T-helper 17 cell (primary cell): ENCODE results near the gene RNF133. TPM values are rescaled to one million over a fixed set of nuclear protein-coding genes. Genes with fewer than 3 reads are reported as not detected.

ENCODE experiments used
- ATAC-seq: fragments of 150-1000 bp; cut with Tn5 transposase; 2 replicates; pipeline ENCODE4 v1.10.0; 2021; ENCODE audit warnings: mild to moderate bottlenecking, moderate library complexity
- DNase-seq, 3 donors: peaks; one replicate each; pipeline versions ENCODE4 v3.0.0 to v3.0.0-alpha.2; 2020 to 2021
- H3K9me3 ChIP-seq: one replicate; pipeline ENCODE4 v1.7.0; 2013; ENCODE audit warnings: low read length, mild to moderate bottlenecking; ENCODE audit not compliant: control insufficient read depth, poor library complexity, severe bottlenecking
- H3K27ac Mint-ChIP-seq: one replicate; pipeline ENCODE4 v1.8.0; 2022; ENCODE audit warnings: mild to moderate bottlenecking, moderate library complexity, mixed read lengths
- H3K27me3 Mint-ChIP-seq: one replicate; pipeline ENCODE4 v1.8.0; 2022; ENCODE audit warnings: mixed read lengths
- H3K36me3 Mint-ChIP-seq: one replicate; pipeline ENCODE4 v1.8.0; 2022; ENCODE audit warnings: low read depth, mixed read lengths
- H3K4me1 Mint-ChIP-seq: one replicate; pipeline ENCODE4 v1.8.0; 2022; ENCODE audit warnings: mild to moderate bottlenecking, mixed read lengths
- H3K4me3 Mint-ChIP-seq: one replicate; pipeline ENCODE4 v1.8.0; 2022; ENCODE audit warnings: mild to moderate bottlenecking, moderate library complexity, mixed read lengths
- total RNA-seq, 4 donors: library from RNA in 2 of 4; stranded (reverse) in 2 of 4; gene quantifications; one replicate each; pipeline ENCODE4 v1.2.3 and lab custom pipeline; 2022 to 2026

RNF133 gene
- total RNA-seq, 2 donors from 2014 or later = not detected

DNA sequence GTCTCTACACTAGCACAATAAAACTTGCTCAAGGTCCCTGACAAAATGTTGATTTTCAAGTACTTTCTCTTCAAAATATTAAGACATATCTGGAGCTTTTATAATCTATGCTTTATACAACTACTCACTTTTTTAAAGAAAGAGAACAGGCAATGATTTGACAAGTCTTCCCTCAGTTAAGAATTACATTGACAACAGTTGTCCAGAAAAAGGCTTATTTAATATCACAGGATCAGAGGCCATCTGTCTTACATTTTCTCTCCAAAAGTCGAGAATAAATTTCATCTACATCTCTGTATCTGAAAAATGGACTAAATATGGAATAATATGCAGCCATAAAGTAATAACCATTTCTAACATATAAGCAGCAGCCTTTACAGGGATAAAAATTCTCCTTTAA is 12.0 kb upstream of the RNF133 start:
- no peak overlapping the region for H3K4me3 Mint-ChIP-seq
- H3K27me3 Mint-ChIP-seq = no peaks in the 10 kb centered on the region
- no peaks in the 10 kb centered on the region for H3K36me3 Mint-ChIP-seq
- ATAC-seq (no peak), DNase-seq (no peak)
- no peaks in the 10 kb centered on the region for H3K9me3 ChIP-seq
- H3K27ac Mint-ChIP-seq = no peak overlapping the region
- no peaks in the 10 kb centered on the region for H3K4me1 Mint-ChIP-seq

DNA sequence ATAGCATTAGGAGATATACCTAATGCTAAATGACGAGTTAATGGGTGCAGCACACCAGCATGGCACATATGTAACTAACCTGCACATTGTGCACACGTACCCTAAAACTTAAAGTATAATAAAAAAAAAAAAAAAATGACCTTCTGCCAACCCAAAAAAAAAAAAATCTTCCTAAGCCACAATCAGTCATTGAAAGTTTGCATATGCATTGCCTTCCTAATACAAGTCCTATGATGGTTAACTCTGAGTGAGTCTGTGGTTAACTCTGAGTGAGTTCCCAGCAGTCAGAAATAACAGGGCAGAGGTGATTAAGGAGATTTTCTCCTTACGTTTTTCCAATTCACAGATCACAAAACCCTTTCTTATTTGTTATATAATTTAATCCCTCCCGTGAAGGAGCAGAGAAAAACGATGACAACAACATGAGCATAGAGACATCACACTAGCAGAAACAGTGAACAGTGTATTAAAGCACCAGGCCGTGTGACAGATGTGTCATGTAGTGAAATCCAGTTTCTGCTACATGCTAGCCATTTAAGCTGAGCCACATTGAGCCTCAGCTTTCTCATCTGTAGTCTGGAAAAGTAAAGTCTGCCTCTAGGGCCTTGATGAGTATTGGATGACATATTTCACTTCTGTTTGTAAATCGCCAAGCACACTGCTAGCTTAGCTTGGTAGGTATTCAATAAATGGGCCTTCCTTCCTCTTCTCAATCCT is 11.2 kb upstream of the RNF133 start:
- H3K36me3 Mint-ChIP-seq = no peaks in the 10 kb centered on the region
- H3K27ac Mint-ChIP-seq = no peak overlapping the region
- no peaks in the 10 kb centered on the region for H3K27me3 Mint-ChIP-seq
- no peaks in the 10 kb centered on the region for H3K4me1 Mint-ChIP-seq
- no peak for DNase-seq
- no peaks in the 10 kb centered on the region for H3K9me3 ChIP-seq
- ATAC-seq = no peak
- H3K4me3 Mint-ChIP-seq = no peak overlapping the region

DNA sequence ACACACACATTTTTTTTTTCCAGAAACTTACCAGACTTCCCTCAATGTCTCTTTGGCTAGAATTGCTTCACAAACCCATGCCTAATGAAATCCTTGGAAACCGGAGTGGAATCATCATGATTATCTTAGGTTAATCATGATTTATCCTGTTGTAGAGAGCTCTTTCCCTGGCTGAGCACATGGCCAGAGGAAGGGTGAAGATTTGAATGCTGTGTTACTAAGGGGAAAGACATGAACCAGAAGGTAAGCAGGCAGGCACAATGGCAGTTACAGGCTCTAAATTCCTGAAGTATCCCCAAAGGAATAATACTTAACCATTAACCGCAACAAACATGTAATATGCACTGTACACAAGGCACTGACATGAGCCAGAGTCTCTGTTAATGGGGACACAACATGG is 7.9 kb upstream of the RNF133 start:
- Mint-ChIP-seq H3K4me1 (no peaks in the 10 kb centered on the region), H3K27ac (no peak overlapping the region), H3K4me3 (no peak overlapping the region), H3K27me3 (no peaks in the 10 kb centered on the region), H3K36me3 (no peaks in the 10 kb centered on the region)
- DNase-seq (no peak), ATAC-seq (no peak)
- no peaks in the 10 kb centered on the region for H3K9me3 ChIP-seq

DNA sequence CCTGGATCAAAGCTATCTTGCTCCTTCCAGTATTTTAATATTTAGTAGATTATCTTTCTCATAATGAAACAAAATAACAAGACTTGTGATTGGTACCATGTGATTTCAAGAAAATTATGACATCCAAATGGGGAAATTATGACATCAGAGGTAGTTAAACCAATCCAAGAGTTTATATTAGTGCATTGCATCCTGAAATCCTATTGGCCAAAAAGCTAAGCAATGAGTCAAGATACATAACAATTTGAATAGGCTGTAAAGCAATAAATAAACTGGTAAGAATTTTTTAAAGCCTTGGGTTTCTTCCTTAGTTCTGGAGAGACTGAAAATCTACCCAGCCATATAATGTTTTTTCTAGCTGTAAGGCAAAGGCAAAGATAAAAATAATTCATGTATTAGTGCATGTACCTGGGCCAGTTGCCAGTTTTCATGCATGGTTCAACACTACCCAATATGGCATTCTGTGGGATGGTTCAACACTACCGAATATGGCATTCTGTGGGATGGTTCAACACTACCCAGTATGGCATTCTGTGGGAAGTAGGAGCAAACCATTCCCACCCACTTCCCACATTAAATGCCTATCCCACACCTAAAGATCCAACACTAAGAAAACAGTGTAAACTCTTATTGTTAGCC is 4.1 kb upstream of the RNF133 start, which contains the start of gene RNF148:
Gene RNF148 (minus strand): TSS at position 51 of the 639 bp plus-strand sequence. CDS start 172 bp downstream, outside the sequence.
- DNase-seq (no peak), ATAC-seq (no peak)
- H3K4me3 Mint-ChIP-seq = no peak within 1 kb of the TSS
- no peak within 1 kb of the TSS for H3K27ac Mint-ChIP-seq
- no peaks in the 10 kb centered on the region for H3K4me1 Mint-ChIP-seq
- H3K36me3 Mint-ChIP-seq = no peaks in the 10 kb centered on the region
- H3K9me3 ChIP-seq = no peaks in the 10 kb centered on the region
- no peaks in the 10 kb centered on the region for H3K27me3 Mint-ChIP-seq

DNA sequence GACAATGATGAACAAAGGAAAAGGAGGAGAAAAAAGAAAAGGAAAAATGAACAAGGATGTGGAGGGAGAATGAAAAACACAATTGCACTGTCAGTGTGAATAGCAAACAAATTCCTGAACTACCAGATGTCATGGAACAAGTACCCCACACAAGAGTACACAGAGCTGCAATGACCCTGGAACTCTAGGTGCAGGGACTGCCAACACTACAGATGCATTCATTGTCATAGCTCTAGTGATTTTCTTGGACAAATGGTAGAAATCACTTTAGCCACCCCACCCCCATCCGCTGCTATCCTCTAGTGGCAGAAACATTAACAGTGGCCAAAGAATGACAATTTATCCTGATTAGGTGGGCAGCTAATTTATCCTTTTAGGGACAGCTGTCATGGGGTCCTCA is 3.1 kb downstream of the RNF133 start:
- no peaks in the 10 kb centered on the region for H3K9me3 ChIP-seq
- Mint-ChIP-seq H3K4me1 (no peaks in the 10 kb centered on the region), H3K27me3 (no peaks in the 10 kb centered on the region), H3K36me3 (no peaks in the 10 kb centered on the region), H3K27ac (no peak overlapping the region), H3K4me3 (no peak overlapping the region)
- ATAC-seq (no peak), DNase-seq (no peak)

DNA sequence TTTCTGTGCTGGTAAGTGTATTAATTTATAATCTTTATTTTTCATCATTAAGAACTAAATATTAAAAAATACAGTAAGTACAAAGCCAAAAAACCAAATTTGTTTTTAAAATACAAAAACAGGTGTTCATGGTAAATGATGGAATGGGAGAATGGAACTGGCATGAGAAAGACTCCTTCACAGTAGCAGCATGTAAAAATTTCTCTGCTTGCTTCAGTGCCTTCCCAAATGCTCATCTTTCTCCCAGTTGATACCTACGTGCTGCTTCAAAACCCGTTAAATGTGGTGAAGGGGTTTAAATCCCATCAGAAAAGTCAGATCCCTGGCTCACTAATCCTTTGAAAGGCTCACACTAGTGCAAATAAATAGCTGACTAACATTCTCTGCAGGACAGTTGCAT is 4.2 kb downstream of the RNF133 start:
- Mint-ChIP-seq H3K4me1 (no peaks in the 10 kb centered on the region), H3K27ac (no peak overlapping the region)
- no peak for DNase-seq

DNA sequence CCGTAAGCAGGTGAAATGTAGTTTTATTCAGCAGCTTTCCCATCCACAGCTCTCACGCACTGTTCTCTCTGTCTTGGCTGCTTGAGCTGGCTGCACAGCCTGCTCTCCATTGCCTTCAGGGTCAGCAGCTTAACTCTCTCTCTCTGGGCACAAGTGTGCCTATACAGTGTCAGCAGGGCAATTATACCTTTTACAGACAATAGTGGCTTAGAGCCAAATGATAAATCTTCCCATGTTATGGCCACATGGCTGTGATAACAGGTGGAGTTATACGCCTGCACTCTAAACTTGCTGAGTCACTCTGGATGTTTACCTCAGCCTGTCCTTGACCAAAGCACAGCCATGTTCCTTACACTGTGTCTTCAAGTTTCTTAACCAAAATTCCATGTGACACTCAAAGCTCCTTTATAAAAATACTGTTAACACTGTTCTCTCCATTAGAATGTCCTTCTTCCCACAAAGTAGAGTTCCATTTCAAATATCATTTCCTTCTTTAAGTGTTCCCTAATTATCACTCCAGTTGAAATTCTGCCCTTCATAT is 6.1 kb downstream of the RNF133 start:
- ATAC-seq = no peak
- no peaks in the 10 kb centered on the region for H3K36me3 Mint-ChIP-seq
- no peaks in the 10 kb centered on the region for H3K4me1 Mint-ChIP-seq

More for the DNA sequence above, 4.2 kb downstream of the RNF133 start:
- Mint-ChIP-seq H3K27me3 (no peaks in the 10 kb centered on the region), H3K36me3 (no peaks in the 10 kb centered on the region), H3K4me3 (no peak overlapping the region)
- ATAC-seq = no peak
- no peaks in the 10 kb centered on the region for H3K9me3 ChIP-seq

DNA sequence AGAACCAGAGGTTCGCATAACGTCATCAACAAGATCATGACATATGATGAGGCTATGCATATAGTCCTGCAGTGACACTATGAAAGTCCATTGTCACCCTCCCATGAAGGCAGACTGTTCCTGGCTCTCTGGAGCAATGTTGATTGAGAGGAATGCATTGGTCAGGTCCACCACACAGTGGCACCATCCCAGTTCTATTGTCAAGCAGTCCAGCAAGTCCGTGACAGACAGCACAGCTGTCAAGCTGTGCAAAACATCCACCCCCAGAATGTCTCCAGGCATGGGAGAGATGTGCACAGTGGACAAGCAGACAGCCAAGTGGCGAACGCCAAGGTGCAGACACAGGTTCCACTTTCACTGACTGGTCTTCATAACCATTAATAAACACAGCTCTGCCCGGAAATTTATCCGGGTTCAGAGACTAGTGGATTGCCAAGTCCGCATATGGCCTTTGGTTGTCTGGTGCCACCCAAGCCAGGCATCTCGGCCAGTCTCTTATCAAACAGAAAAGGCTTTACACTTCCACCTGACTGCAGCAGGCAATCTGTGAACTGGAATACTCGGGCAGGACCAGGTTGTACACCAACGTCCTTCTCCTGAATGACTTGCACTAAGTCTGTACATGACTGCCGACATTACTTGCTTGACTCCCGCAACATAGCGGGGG is 7.2 kb downstream of the RNF133 start:
- no peaks in the 10 kb centered on the region for H3K9me3 ChIP-seq
- DNase-seq (no peak), ATAC-seq (no peak)
- Mint-ChIP-seq H3K4me1 (no peaks in the 10 kb centered on the region), H3K36me3 (no peaks in the 10 kb centered on the region), H3K27ac (no peak overlapping the region), H3K4me3 (no peak overlapping the region), H3K27me3 (no peaks in the 10 kb centered on the region)

More for the DNA sequence above, 6.1 kb downstream of the RNF133 start:
- DNase-seq = no peak
- H3K27me3 Mint-ChIP-seq = no peaks in the 10 kb centered on the region
- no peaks in the 10 kb centered on the region for H3K9me3 ChIP-seq
- no peak overlapping the region for H3K27ac Mint-ChIP-seq
- H3K4me3 Mint-ChIP-seq = no peak overlapping the region

DNA sequence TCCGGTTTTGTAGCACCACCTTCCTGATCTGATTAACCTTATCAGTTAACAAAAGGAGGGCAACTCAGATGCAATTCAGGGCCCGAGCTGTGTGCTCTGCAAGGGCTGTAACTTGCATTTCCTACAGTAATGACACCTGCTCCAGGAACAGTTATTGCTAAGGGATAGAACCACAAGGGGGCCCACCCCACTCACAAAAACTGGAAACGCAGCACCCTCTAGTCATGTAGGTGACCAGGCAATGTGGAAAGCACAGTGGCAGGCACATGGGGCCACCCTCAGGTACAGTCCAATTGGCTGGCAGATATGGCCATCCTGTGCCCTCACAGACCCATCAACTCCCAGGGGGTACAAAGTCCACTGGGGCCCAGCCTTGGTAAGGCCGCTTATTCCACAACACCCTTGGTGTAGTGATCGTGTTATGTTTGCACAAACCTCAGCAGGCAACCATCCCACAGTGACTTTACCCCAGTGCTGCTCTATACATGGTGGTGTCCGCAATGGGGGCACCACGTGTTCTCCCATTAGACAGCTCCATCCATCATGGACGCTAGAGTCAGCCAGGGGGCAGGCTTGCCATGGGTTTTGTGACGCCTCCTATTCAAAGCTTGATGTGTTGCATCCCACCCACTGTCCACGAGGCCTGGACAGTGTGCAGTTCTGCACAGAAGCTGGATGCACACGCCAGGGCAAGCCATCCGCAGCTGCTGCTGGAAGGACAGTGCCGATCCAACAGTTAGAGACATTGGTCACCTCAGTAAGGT is 9.4 kb downstream of the RNF133 start:
- Mint-ChIP-seq H3K4me1 (no peaks in the 10 kb centered on the region), H3K27ac (no peak overlapping the region), H3K4me3 (no peak overlapping the region), H3K36me3 (no peaks in the 10 kb centered on the region), H3K27me3 (no peaks in the 10 kb centered on the region)
- no peak for ATAC-seq
- no peak for DNase-seq
- no peaks in the 10 kb centered on the region for H3K9me3 ChIP-seq

DNA sequence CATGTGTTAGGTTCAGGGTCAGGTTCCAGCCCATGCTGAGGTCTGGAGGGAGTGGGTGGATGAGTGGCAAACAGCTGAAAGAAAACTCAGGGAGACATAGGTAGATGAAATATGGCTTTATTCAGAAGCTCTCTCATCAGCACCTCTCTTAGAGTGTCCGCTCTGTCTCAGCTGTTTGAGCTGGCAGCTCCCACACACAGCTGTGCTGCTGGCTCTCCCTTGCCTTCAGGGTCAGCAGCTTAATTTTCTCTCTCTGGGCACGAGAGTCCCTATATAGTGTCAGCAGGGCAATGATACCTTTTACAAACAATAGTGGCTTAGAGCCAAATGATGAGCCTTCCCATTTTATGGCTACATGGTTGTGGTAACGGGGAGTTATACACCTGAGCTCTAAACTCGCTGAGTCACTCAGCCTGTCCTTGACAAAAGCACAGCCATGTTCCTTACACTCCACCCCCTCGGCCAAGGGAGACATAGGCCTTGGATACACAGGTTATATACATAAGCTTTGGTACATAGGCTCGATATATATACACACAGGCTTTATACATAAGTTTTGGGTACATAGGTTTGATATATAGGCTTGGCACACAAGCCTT is 10.4 kb downstream of the RNF133 start:
- H3K9me3 ChIP-seq = no peaks in the 10 kb centered on the region
- H3K4me1 Mint-ChIP-seq = no peaks in the 10 kb centered on the region
- ATAC-seq (no peak), DNase-seq (no peak)
- no peak overlapping the region for H3K4me3 Mint-ChIP-seq
- no peak overlapping the region for H3K27ac Mint-ChIP-seq
- H3K27me3 Mint-ChIP-seq = no peaks in the 10 kb centered on the region
- H3K36me3 Mint-ChIP-seq = no peaks in the 10 kb centered on the region

DNA sequence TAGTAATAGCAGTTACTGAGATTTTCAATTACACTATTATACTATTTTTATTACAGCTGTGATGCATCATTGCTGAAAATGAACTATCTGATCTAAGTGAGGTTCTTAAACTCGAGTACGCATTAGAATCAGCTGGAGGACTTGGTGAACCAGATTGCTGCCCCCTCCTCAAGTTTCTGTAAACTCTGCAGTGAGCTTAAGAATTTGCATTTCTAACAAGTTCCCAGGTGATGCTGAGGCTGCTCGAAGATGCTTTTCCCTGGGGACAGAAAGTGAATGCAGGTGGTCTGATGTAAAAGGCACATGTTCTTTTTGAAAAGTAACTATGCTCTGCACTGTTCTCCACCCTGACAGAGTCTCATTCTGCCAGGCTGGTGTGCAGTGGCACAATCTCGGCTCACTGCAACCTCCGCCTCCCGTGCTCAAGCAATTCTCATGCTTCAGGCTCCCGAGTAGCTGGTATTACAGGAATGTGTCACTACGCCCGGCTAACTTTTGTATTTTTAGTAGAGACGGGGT is 12.5 kb downstream of the RNF133 start:
- Mint-ChIP-seq H3K4me1 (no peaks in the 10 kb centered on the region), H3K27me3 (no peaks in the 10 kb centered on the region), H3K36me3 (no peaks in the 10 kb centered on the region), H3K27ac (no peak overlapping the region), H3K4me3 (no peak overlapping the region)
- ATAC-seq = no peak
- no peak for DNase-seq
- no peaks in the 10 kb centered on the region for H3K9me3 ChIP-seq

DNA sequence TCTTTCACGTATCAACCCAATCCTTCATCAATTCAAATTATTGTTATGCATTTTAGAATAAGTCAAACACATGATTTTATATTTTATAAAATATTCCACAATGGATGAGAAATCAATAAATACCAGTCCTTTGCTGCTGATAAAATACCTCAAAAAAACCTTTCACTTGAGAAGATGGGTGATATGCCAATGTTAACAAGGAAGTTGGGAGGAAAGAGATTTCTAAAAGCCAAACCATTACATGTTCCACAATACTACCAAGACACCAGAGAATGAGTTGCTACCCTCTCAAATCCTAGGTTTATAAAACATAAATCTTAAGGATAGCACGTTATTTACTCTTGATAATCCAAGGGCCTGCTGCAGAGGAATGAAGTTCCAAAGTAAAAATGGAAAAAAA is 14.4 kb downstream of the RNF133 start:
- DNase-seq (no peak), ATAC-seq (no peak)
- H3K27ac Mint-ChIP-seq = no peak overlapping the region
- H3K27me3 Mint-ChIP-seq = no peaks in the 10 kb centered on the region
- no peaks in the 10 kb centered on the region for H3K4me1 Mint-ChIP-seq
- no peaks in the 10 kb centered on the region for H3K36me3 Mint-ChIP-seq
- no peaks in the 10 kb centered on the region for H3K9me3 ChIP-seq
- H3K4me3 Mint-ChIP-seq = no peak overlapping the region
